Nephron progenitor cell (in vitro differentiated cells): ENCODE data around the gene ZNF609.

Source experiments
- DNase-seq: peaks from one replicate; pipeline ENCODE4 v3.0.0; 2021
- H3K27ac Mint-ChIP-seq: 2 replicates; pipeline ENCODE4 v1.8.0; 2021; ENCODE audit warnings: mild to moderate bottlenecking, moderate library complexity, mixed read lengths
- H3K27me3 Mint-ChIP-seq: 2 replicates; pipeline ENCODE4 v1.8.0; 2021; ENCODE audit warnings: mild to moderate bottlenecking, low read depth, mixed read lengths; ENCODE audit not compliant: poor library complexity
- H3K36me3 Mint-ChIP-seq: 2 replicates; pipeline ENCODE4 v1.8.0; 2021; ENCODE audit warnings: low read depth, mixed read lengths
- H3K4me1 Mint-ChIP-seq: 2 replicates; pipeline ENCODE4 v1.8.0; 2021; ENCODE audit warnings: mixed read lengths
- H3K4me3 Mint-ChIP-seq: 2 replicates; pipeline ENCODE4 v1.8.0; 2021; ENCODE audit warnings: mild to moderate bottlenecking, moderate library complexity, mixed read lengths
- H3K9me3 Mint-ChIP-seq: 2 replicates; pipeline ENCODE4 v1.8.0; 2021; ENCODE audit warnings: mild to moderate bottlenecking, moderate library complexity, mixed read lengths
- TF ChIP-seq, protein P1 (sequence below): fragments of 200-600 bp; sonication (generic); IDR thresholded peaks from 2 replicates; pipeline ENCODE4 v1.5.0; 2021; ENCODE audit warnings: antibody characterized with exemption

The ZNF609 gene

DNA sequence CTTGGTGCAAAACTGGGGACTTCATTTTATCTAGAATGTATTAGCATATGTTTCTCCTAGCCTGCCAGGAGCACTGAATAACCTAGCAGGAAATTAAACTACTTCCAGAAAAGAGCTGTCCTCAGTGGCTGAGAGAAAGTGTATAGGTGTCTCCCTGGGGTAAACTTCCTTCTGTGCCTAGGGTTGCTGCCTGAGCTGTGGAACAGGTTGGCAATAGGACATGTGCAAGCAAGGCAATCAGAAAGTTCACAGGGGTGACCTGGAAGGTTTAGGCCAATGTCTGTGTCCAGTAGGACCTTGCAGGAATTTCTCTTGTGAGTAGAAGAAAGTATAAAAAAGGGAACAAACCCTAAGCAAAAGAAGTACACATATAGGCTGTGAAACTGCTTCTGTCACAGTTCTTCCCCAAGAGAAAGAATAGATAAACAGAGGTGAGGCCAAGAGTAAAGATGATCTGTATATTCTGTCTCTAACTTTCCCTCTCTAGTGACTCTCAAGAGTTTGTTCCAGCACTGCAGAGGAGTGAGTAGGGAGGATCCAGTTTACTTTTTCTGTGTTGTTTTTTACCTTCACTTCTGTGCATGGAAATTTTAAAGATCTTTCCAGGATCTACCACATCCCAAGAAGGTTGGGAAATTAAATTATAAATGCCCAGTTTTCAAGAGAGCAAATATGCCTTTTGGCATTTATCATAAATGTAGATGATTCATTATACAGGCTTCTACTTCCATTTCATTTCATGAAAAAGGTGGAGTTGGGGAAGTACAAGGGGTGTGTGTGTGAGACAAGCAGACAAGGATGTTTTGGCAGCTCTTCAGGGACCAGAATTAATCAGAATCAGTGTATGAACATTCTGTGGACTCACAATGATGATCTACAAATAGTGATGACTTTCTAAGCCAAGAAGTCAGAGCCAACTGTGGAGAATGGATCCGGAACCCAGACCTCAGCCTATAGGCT is 159.8 kb downstream of the ZNF609 start:
- Mint-ChIP-seq H3K36me3 (peaks cover 28% of the 10 kb centered on the region), H3K4me3 (no peak overlapping the region), H3K27me3 (peaks cover 2% of the 10 kb centered on the region), H3K27ac (peak overlapping the region; percentile 76), H3K9me3 (no peaks in the 10 kb centered on the region), H3K4me1 (peaks cover 61% of the 10 kb centered on the region)
- TF ChIP-seq, protein P1, sequence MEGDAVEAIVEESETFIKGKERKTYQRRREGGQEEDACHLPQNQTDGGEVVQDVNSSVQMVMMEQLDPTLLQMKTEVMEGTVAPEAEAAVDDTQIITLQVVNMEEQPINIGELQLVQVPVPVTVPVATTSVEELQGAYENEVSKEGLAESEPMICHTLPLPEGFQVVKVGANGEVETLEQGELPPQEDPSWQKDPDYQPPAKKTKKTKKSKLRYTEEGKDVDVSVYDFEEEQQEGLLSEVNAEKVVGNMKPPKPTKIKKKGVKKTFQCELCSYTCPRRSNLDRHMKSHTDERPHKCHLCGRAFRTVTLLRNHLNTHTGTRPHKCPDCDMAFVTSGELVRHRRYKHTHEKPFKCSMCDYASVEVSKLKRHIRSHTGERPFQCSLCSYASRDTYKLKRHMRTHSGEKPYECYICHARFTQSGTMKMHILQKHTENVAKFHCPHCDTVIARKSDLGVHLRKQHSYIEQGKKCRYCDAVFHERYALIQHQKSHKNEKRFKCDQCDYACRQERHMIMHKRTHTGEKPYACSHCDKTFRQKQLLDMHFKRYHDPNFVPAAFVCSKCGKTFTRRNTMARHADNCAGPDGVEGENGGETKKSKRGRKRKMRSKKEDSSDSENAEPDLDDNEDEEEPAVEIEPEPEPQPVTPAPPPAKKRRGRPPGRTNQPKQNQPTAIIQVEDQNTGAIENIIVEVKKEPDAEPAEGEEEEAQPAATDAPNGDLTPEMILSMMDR, result no peak
- DNase-seq, result no peak

DNA sequence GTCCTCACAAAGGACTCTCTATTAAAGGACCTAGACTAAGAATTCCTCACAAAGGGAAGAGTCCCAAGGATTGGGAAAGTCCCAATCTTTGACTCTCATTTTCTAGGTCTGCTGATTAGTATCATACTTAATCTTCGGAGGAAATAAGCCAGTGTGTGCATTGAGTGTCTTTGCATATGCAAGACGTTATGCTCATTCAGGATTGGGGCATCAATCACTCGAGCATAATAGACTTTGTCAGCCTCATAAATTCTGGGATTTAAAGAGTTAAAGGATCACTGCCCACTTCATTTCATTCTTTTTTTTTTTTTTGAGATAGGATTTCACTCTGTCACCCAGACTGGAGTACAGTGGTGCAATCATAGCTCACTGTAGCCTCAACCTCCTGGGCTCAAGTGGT is 160.7 kb downstream of the ZNF609 start:
- Mint-ChIP-seq H3K27ac (peak overlapping the region; percentile 76), H3K9me3 (no peaks in the 10 kb centered on the region), H3K27me3 (peaks cover 2% of the 10 kb centered on the region), H3K4me1 (peaks cover 61% of the 10 kb centered on the region), H3K36me3 (peaks cover 21% of the 10 kb centered on the region), H3K4me3 (no peak overlapping the region)
- TF ChIP-seq, protein P1, result no peak
- DNase-seq, result no peak

DNA sequence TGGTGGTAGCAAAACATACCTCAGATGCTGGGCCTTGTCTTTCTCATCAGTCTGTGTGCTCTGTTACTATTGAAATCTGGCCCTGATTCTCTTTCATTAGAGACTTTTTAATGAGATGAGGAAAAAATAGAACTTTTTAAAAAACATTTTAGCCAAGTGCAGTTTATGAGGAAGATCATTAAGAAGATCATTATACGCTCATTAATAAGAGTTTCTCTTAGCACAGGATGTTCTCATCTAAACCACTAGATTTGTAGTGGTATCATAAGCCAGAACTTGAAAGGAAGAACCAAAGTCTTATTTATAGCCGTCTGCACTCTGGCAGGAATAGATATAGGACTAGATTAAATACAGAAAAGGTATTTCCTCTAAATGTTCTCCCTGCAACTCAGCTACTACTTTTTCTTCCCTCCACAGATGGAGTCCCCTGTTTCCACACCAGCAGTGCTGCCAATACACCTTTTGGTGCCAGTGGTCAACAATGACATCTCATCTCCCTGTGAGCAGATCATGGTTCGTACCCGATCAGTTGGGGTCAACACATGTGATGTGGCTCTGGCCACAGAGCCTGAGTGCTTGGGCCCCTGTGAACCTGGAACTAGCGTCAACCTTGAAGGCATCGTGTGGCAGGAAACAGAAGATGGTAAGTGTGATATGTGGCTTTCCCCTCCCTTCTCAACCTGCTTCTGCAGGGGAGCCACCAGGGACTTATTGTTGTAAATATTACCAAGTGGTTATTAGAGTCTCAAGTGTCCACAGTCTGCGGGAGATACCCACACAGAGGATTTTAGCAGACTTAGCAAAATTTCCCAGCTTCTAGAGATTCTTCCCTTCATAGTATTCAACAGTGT is 162.3 kb downstream of the ZNF609 start:
- Mint-ChIP-seq H3K36me3 (peaks cover 25% of the 10 kb centered on the region), H3K9me3 (no peaks in the 10 kb centered on the region), H3K27ac (peak overlapping the region; percentile 95), H3K27me3 (peaks cover 2% of the 10 kb centered on the region), H3K4me1 (peaks cover 60% of the 10 kb centered on the region), H3K4me3 (no peak overlapping the region)
- TF ChIP-seq, protein P1, result no peak
- DNase-seq, result no peak

DNA sequence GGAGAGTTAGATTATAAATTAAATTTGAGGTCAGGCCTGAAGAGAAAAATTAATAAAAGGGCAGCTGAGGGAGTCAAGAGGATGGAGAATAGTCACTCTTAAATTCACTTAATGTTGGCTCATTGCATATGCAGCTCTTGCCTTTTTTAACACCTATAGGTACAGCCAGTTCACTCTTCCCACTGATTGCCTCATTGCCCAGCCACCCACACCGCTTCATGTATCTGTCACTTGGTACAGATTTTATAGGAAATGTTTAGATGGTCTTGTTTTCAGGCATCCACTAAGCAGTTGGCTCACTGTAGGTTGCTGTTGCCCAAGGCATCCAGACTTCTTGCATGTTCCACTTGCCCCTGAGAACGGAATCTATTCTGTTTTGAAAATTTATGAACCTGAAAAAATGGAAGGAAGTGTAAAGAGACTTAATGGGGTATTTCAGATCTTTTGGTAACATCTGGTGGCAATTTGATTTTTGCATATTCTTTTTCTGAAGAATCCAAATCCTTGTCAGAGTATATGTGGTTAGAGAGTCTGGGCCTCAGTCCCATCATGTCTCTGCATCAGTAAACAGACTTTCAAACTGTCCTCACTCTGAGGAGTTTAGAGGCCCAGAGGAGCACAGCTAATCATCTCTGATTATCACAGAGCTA is 163.1 kb downstream of the ZNF609 start:
- no peaks in the 10 kb centered on the region for H3K9me3 Mint-ChIP-seq

DNA sequence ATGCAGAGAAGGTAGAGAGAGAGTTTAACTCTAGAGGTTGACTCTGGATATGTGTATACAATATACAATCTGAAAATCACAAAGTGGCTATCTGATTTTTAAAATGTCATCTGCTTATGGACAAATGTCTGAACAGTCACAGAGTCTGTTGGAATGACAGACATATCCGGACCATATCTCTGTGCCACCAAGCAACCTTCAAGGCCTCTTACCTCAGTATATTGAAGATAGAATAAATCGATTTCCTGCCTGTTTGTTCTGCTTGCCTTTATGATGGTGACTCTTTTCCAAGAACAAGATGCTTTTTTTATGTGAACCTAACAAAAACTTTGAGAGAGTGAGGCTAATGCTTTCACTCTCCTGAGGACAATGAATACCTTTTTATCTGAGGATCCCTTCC is 163.9 kb downstream of the ZNF609 start:
- Mint-ChIP-seq H3K36me3 (peaks cover 27% of the 10 kb centered on the region), H3K9me3 (no peaks in the 10 kb centered on the region), H3K4me3 (no peak overlapping the region), H3K4me1 (peaks cover 44% of the 10 kb centered on the region), H3K27me3 (no peaks in the 10 kb centered on the region), H3K27ac (peak overlapping the region; percentile 80)
- TF ChIP-seq, protein P1, result no peak
- no peak for DNase-seq

More for the DNA sequence above, 163.1 kb downstream of the ZNF609 start:
- Mint-ChIP-seq H3K27me3 (peaks cover 2% of the 10 kb centered on the region), H3K4me3 (no peak overlapping the region), H3K4me1 (peaks cover 52% of the 10 kb centered on the region), H3K36me3 (peaks cover 20% of the 10 kb centered on the region), H3K27ac (peak overlapping the region; percentile 95)
- DNase-seq, result no peak
- TF ChIP-seq, protein P1, result no peak
